Astrocyte (in vitro differentiated cells and primary cell): ENCODE measurements around the gene RBM38. TPM values are rescaled to one million over a fixed set of nuclear protein-coding genes. Genes with fewer than 3 reads are reported as not detected.

Source experiments
- DNase-seq: peaks from one replicate; pipeline ENCODE4 v3.0.0-alpha.2; 2010; ENCODE audit warnings: low read depth
- FAIRE-seq: peaks from 2 replicates; lab custom pipeline; 2011; peaks lifted over from hg19 to GRCh38; lab: Jason Lieb, UNC
- H2AFZ ChIP-seq: 2 replicates; pipeline ENCODE4 v1.6.0; 2012; ENCODE audit warnings: low read depth, low read length, inconsistent platforms
- H3K27ac ChIP-seq: 2 replicates; pipeline ENCODE4 v1.5.1; 2011; ENCODE audit warnings: low read depth, low read length, inconsistent platforms
- H3K27me3 ChIP-seq: 2 replicates; pipeline ENCODE4 v1.6.0; 2011; ENCODE audit warnings: low read length, inconsistent platforms; ENCODE audit not compliant: insufficient read depth
- H3K36me3 ChIP-seq: 2 replicates; pipeline ENCODE4 v1.5.1; 2011; ENCODE audit warnings: low read length, inconsistent platforms; ENCODE audit not compliant: insufficient read depth
- H3K4me1 ChIP-seq: 2 replicates; pipeline ENCODE4 v1.5.1; 2011; ENCODE audit warnings: low read length, inconsistent platforms; ENCODE audit not compliant: insufficient read depth
- H3K4me2 ChIP-seq: 2 replicates; pipeline ENCODE4 v1.6.0; 2012; ENCODE audit warnings: low read length, inconsistent platforms
- H3K4me3 ChIP-seq: 2 replicates; pipeline ENCODE4 v1.5.1; 2011; ENCODE audit warnings: low read depth, mild to moderate bottlenecking, low read length, inconsistent platforms; ENCODE audit not compliant: insufficient read depth
- H3K79me2 ChIP-seq: 2 replicates; pipeline ENCODE4 v1.6.0; 2012; ENCODE audit warnings: mild to moderate bottlenecking, low read length, inconsistent platforms; ENCODE audit not compliant: insufficient read depth
- H3K9ac ChIP-seq: 2 replicates; pipeline ENCODE4 v1.6.0; 2012; ENCODE audit warnings: mild to moderate bottlenecking, low read length, inconsistent platforms
- H3K9me3 ChIP-seq: 2 replicates; pipeline ENCODE4 v1.5.1; 2012; ENCODE audit warnings: low read depth, mild to moderate bottlenecking, low read length, inconsistent platforms; ENCODE audit not compliant: insufficient read depth
- H4K20me1 ChIP-seq: 2 replicates; pipeline ENCODE4 v1.6.0; 2012; ENCODE audit warnings: low read length, inconsistent platforms; ENCODE audit not compliant: insufficient read depth
- H3K27ac Mint-ChIP-seq: one replicate; pipeline ENCODE4 v1.8.0; 2021; ENCODE audit warnings: mild to moderate bottlenecking, mixed read lengths; ENCODE audit not compliant: unreplicated experiment
- H3K27me3 Mint-ChIP-seq: one replicate; pipeline ENCODE4 v1.8.0; 2021; ENCODE audit warnings: low read depth, mixed read lengths; ENCODE audit not compliant: unreplicated experiment
- H3K36me3 Mint-ChIP-seq: one replicate; pipeline ENCODE4 v1.8.0; 2021; ENCODE audit warnings: low read depth, mixed read lengths; ENCODE audit not compliant: unreplicated experiment
- H3K4me1 Mint-ChIP-seq: one replicate; pipeline ENCODE4 v1.8.0; 2021; ENCODE audit warnings: low read depth, mixed read lengths; ENCODE audit not compliant: unreplicated experiment
- H3K4me3 Mint-ChIP-seq: one replicate; pipeline ENCODE4 v1.8.0; 2021; ENCODE audit warnings: mild to moderate bottlenecking, moderate library complexity, mixed read lengths; ENCODE audit not compliant: unreplicated experiment
- H3K9me3 Mint-ChIP-seq: one replicate; pipeline ENCODE4 v1.8.0; 2021; ENCODE audit warnings: mild to moderate bottlenecking, mixed read lengths; ENCODE audit not compliant: unreplicated experiment
- EZH2 ChIP-seq: IDR thresholded peaks from 2 replicates; pipeline ENCODE4 v1.6.1; 2012; ENCODE audit warnings: mild to moderate bottlenecking, low read length, inconsistent platforms; ENCODE audit not compliant: insufficient read depth
- total RNA-seq: library from RNA; stranded (reverse); gene quantifications from 2 replicates; pipeline ENCODE4 v1.2.1, GENCODE V29; 2021
- TF ChIP-seq, protein P1 (sequence below): IDR thresholded peaks from 2 replicates; pipeline ENCODE4 v1.5.1; 2011; ENCODE audit warnings: low read depth, mild to moderate bottlenecking, inconsistent platforms, low read length, moderate library complexity; ENCODE audit not compliant: insufficient read depth

RBM38 gene
- total RNA-seq, 1 donor from 2014 or later: 43.5 TPM

GRCh38 chr20:57425150-57426013 lies 34.2 kb downstream of the RBM38 start:
- H3K4me3 Mint-ChIP-seq: no peak overlapping the region
- no peak for FAIRE-seq
- Histone ChIP-seq H3K9ac (no peak overlapping the region), H2AFZ (no peak overlapping the region), H3K4me2 (peak overlapping the region; percentile 19), H3K27ac (no peak overlapping the region), H3K4me1 (peaks cover 8% of the 10 kb centered on the region), H3K79me2 (no peaks in the 10 kb centered on the region), H3K9me3 (no peaks in the 10 kb centered on the region), H3K36me3 (no peaks in the 10 kb centered on the region), H3K4me3 (no peak overlapping the region), H4K20me1 (no peaks in the 10 kb centered on the region), H3K27me3 (peaks cover 11% of the 10 kb centered on the region)
- TF ChIP-seq, protein P1, sequence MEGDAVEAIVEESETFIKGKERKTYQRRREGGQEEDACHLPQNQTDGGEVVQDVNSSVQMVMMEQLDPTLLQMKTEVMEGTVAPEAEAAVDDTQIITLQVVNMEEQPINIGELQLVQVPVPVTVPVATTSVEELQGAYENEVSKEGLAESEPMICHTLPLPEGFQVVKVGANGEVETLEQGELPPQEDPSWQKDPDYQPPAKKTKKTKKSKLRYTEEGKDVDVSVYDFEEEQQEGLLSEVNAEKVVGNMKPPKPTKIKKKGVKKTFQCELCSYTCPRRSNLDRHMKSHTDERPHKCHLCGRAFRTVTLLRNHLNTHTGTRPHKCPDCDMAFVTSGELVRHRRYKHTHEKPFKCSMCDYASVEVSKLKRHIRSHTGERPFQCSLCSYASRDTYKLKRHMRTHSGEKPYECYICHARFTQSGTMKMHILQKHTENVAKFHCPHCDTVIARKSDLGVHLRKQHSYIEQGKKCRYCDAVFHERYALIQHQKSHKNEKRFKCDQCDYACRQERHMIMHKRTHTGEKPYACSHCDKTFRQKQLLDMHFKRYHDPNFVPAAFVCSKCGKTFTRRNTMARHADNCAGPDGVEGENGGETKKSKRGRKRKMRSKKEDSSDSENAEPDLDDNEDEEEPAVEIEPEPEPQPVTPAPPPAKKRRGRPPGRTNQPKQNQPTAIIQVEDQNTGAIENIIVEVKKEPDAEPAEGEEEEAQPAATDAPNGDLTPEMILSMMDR: no peak
- peaks cover 7% of the 10 kb centered on the region for H3K4me1 Mint-ChIP-seq
- H3K9me3 Mint-ChIP-seq: peaks cover 3% of the 10 kb centered on the region
- H3K27me3 Mint-ChIP-seq: peaks cover 11% of the 10 kb centered on the region
- no peaks in the 10 kb centered on the region for H3K36me3 Mint-ChIP-seq
- peak; percentile 7 for DNase-seq
- H3K27ac Mint-ChIP-seq: no peak overlapping the region

- H3K9me3 ChIP-seq: no peaks in the 10 kb centered on the region
- no peak overlapping the region for H3K27ac Mint-ChIP-seq
- H3K27ac ChIP-seq: no peak overlapping the region
- no peaks in the 10 kb centered on the region for H3K36me3 ChIP-seq
- peaks cover 8% of the 10 kb centered on the region for H3K4me1 ChIP-seq
- no peaks in the 10 kb centered on the region for H4K20me1 ChIP-seq
- H3K4me3 Mint-ChIP-seq: no peak overlapping the region
- peaks cover 5% of the 10 kb centered on the region for H3K27me3 ChIP-seq
- no peaks in the 10 kb centered on the region for H3K79me2 ChIP-seq
- no peak overlapping the region for H3K9ac ChIP-seq
- H3K4me3 ChIP-seq: no peak overlapping the region
- no peak for FAIRE-seq
- no peak overlapping the region for H2AFZ ChIP-seq
- DNase-seq: no peak
- H3K36me3 Mint-ChIP-seq: no peaks in the 10 kb centered on the region
- peaks cover 7% of the 10 kb centered on the region for H3K4me1 Mint-ChIP-seq
- no peak overlapping the region for H3K4me2 ChIP-seq
- TF ChIP-seq EZH2: no peak
- TF ChIP-seq, protein P1: no peak
- H3K27me3 Mint-ChIP-seq: peaks cover 11% of the 10 kb centered on the region
- H3K9me3 Mint-ChIP-seq: peaks cover 3% of the 10 kb centered on the region
These were observed 35.1 kb downstream of the RBM38 start for GRCh38 chr20:57426271-57426689.

- Mint-ChIP-seq H3K27ac (no peak overlapping the region), H3K4me1 (peaks cover 7% of the 10 kb centered on the region), H3K9me3 (peaks cover 3% of the 10 kb centered on the region), H3K27me3 (peaks cover 8% of the 10 kb centered on the region), H3K4me3 (no peak overlapping the region), H3K36me3 (no peaks in the 10 kb centered on the region)
- FAIRE-seq: no peak
- no peak overlapping the region for H3K4me2 ChIP-seq
- DNase-seq: no peak
- H2AFZ ChIP-seq: no peak overlapping the region
- no peak for TF ChIP-seq EZH2
- TF ChIP-seq, protein P1: no peak
- no peaks in the 10 kb centered on the region for H3K36me3 ChIP-seq
- H4K20me1 ChIP-seq: no peaks in the 10 kb centered on the region
- H3K4me3 ChIP-seq: no peak overlapping the region
- no peaks in the 10 kb centered on the region for H3K9me3 ChIP-seq
- no peak overlapping the region for H3K9ac ChIP-seq
- H3K27ac ChIP-seq: no peak overlapping the region
- H3K27me3 ChIP-seq: peaks cover under 1% of the 10 kb centered on the region
- H3K79me2 ChIP-seq: no peaks in the 10 kb centered on the region
- H3K4me1 ChIP-seq: peaks cover 8% of the 10 kb centered on the region
These were observed 35.6 kb downstream of the RBM38 start for GRCh38 chr20:57426831-57427230.
